Measurements from ENCODE around the gene GBX1. TPM values are rescaled to one million over a fixed set of nuclear protein-coding genes. Genes with fewer than 3 reads are reported as not detected.

Gene GBX1
- total and polyA plus RNA-seq, 2 donors (not counting 3 experiments of a cell fraction or from before 2014, with no cell fraction given): not detected

DNA sequence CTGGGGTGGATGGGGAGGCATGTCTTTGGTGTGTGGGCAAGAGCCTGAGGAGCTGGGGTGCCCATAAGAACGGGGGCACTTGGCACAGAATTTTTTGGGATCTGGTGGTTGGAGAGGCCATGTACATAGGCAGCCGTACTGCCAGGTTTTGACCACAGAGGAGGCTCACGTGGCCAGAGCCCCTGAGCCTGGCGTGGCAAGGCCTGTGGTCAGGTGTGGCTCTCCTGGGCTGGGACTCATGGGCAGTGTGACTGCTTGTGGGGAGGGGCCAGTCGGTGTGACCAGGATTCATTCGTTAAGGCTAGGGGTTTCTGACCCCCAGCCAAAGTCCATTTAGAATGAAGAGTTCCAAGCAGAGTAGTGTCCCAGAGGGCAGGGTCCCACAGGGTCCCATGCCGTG lies 43.0 kb downstream of the GBX1 start:
- H3K4me3 ChIP-seq (replicated peaks in 1 of 3; ENCODE audit: insufficient read depth in 1 of 3, low read depth in 1 of 3, low read length in 3 of 3): no peak overlapping the region
- DNase-seq (ENCODE audit: low read depth, low spot score): no peak
- peaks cover 10 to 53% of the 10 kb centered on the region in 2 experiments for H3K36me3 ChIP-seq (ENCODE audit: control insufficient read depth in 2 of 2, extremely low read depth in 1 of 2, insufficient read depth in 2 of 2, low read length in 2 of 2)
- intact Hi-C loops (cut with micrococcal nuclease): loop anchor here (1.0 kb wide), 3 partner anchors 48 to 179 kb away; no protein-coding TSS in a partner anchor
- no peak overlapping the region for H3K4me2 ChIP-seq (ENCODE audit: insufficient read depth, low read length)
- peaks cover 6% of the 10 kb centered on the region for H3K4me1 ChIP-seq (ENCODE audit: control insufficient read depth, extremely low read depth, insufficient read depth, low read length)
- H3K9me1 ChIP-seq (replicated peaks; ENCODE audit: control insufficient read depth, extremely low read depth, insufficient read depth, low read length): no peaks in the 10 kb centered on the region
- no TSS peak for BruUV-seq (replicated peaks)
- H3K9me3 ChIP-seq (replicated peaks; ENCODE audit: control insufficient read depth, insufficient read depth, low read length): no peaks in the 10 kb centered on the region
- no peaks in the 10 kb centered on the region for H3K79me2 ChIP-seq (ENCODE audit: control insufficient read depth, insufficient read depth, low read length)
- dilution Hi-C loops (cut with MboI; ENCODE audit: extremely low pct_ligation_motif_present, low sequenced_read_pairs): no loop called here
- H4K20me1 ChIP-seq (replicated peaks; ENCODE audit: control insufficient read depth, extremely low read depth, insufficient read depth, low read length): peaks cover 2% of the 10 kb centered on the region
- H3K27ac ChIP-seq (ENCODE audit: insufficient read depth, low read depth, low read length): no peak overlapping the region
- POLR2A ChIA-PET: no interaction called here
- no peak for TF ChIP-seq MYC (IDR thresholded peaks at IDR 0.05; ENCODE audit: low read depth, low read length)
- TF ChIP-seq JUN (IDR thresholded peaks at IDR 0.05; ENCODE audit: borderline replicate concordance, insufficient read depth, insufficient read length, low read depth): no peak
- TF ChIP-seq GATA2 (IDR thresholded peaks at IDR 0.05; ENCODE audit: insufficient read depth, insufficient read length, low read depth, low read length): no peak
- no peak for TF ChIP-seq POLR2A (IDR thresholded peaks at IDR 0.05; ENCODE audit: low read depth, low read length)
- TF ChIP-seq POLR2AphosphoS5 (IDR thresholded peaks at IDR 0.05; ENCODE audit: insufficient read depth, low read depth, low read length): no peak
- no peak for TF ChIP-seq EZH2 (IDR thresholded peaks at IDR 0.05; ENCODE audit: borderline replicate concordance, low read depth, low read length, severe bottlenecking)
- no peak for TF ChIP-seq FOS (IDR thresholded peaks at IDR 0.05; ENCODE audit: borderline replicate concordance, insufficient read depth, low read length)
- TF ChIP-seq MAX (IDR thresholded peaks at IDR 0.05; ENCODE audit: insufficient read depth, insufficient read length): no peak
- TF ChIP-seq, protein P1, sequence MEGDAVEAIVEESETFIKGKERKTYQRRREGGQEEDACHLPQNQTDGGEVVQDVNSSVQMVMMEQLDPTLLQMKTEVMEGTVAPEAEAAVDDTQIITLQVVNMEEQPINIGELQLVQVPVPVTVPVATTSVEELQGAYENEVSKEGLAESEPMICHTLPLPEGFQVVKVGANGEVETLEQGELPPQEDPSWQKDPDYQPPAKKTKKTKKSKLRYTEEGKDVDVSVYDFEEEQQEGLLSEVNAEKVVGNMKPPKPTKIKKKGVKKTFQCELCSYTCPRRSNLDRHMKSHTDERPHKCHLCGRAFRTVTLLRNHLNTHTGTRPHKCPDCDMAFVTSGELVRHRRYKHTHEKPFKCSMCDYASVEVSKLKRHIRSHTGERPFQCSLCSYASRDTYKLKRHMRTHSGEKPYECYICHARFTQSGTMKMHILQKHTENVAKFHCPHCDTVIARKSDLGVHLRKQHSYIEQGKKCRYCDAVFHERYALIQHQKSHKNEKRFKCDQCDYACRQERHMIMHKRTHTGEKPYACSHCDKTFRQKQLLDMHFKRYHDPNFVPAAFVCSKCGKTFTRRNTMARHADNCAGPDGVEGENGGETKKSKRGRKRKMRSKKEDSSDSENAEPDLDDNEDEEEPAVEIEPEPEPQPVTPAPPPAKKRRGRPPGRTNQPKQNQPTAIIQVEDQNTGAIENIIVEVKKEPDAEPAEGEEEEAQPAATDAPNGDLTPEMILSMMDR (IDR thresholded peaks at IDR 0.05; ENCODE audit: extremely low read depth in 1 of 2, insufficient read depth in 1 of 2, low read depth in 1 of 2, low read length in 2 of 2): no peak
- H3K9ac ChIP-seq (replicated peaks; ENCODE audit: extremely low read depth, insufficient read depth, low read length): no peak overlapping the region
- no peak for FAIRE-seq
- no peaks in the 10 kb centered on the region for H3K27me3 ChIP-seq (ENCODE audit: control insufficient read depth in 2 of 2, insufficient read depth in 2 of 2, low read length in 2 of 2)
- H2AFZ ChIP-seq (ENCODE audit: low read depth, low read length): no peak overlapping the region
- CTCF ChIA-PET: interaction anchor here (0.6 to 1.8 kb wide), 45 partner anchors 10 to 226 kb away, joined by 3 to 33 read pairs (median 5); partner anchors contain the start of genes ABCB8, ABCF2, AGAP3 and CHPF2

All from endothelial cell of umbilical vein (primary cell).